GM19043 (cell line): ENCODE measurements around the gene C11orf24.

Source experiments
- ATAC-seq: cut with Tn5 transposase; IDR thresholded peaks from one replicate; pipeline ENCODE4 v1.9.1; 2021; ENCODE audit warnings: low read depth; ENCODE audit not compliant: unreplicated experiment

The C11orf24 gene

GRCh38 chr11:68271781-68272608 lies at the start of gene C11orf24:
TSS of gene C11orf24 (minus strand) at chr11:68271973. CDS start at chr11:68263767, 8,206 bp downstream.
- ATAC-seq = peak; percentile 78

GRCh38 chr11:68317147-68317785 lies 45.5 kb upstream of the C11orf24 start:
- no peak for ATAC-seq

- ATAC-seq = no peak
Measured at GRCh38 chr11:68315171-68315920, 43.6 kb upstream of the C11orf24 start.

GRCh38 chr11:68314203-68315170 lies 42.7 kb upstream of the C11orf24 start:
- ATAC-seq = no peak

GRCh38 chr11:68313574-68314202 lies 41.9 kb upstream of the C11orf24 start:
- no peak for ATAC-seq

GRCh38 chr11:68312780-68313573 lies 41.2 kb upstream of the C11orf24 start:
- ATAC-seq = no peak

- no peak for ATAC-seq
Measured at GRCh38 chr11:68312117-68312779, 40.5 kb upstream of the C11orf24 start, which contains the start of gene LRP5. TSS of gene LRP5 (plus strand) at chr11:68312591. CDS start at chr11:68312715, 124 bp downstream.

- ATAC-seq = no peak
Measured at GRCh38 chr11:68311160-68312116, 39.7 kb upstream of the C11orf24 start.

- no peak for ATAC-seq
Measured at GRCh38 chr11:68309621-68310185, 37.9 kb upstream of the C11orf24 start.

- ATAC-seq = no peak
Measured at GRCh38 chr11:68308068-68308467, 36.3 kb upstream of the C11orf24 start.

- ATAC-seq = no peak
Measured at GRCh38 chr11:68306636-68307035, 34.9 kb upstream of the C11orf24 start.

GRCh38 chr11:68303982-68304780 lies 32.4 kb upstream of the C11orf24 start:
- no peak for ATAC-seq

GRCh38 chr11:68303083-68303482 lies 31.3 kb upstream of the C11orf24 start:
- ATAC-seq = no peak

GRCh38 chr11:68302670-68303069 lies 30.9 kb upstream of the C11orf24 start:
- ATAC-seq = no peak

- ATAC-seq = no peak
Measured at GRCh38 chr11:68302256-68302655, 30.5 kb upstream of the C11orf24 start.
